Esophagus (tissue), 2 donors: ENCODE data around the gene SRSF8. TPM values are rescaled to one million over a fixed set of nuclear protein-coding genes. Genes with fewer than 3 reads are reported as not detected.

Source experiments
- H3K27ac ChIP-seq, 2 donors: one replicate each; pipeline ENCODE4 v1.5.1; 2013; ENCODE audit warnings: low read depth in 2 of 2, mild to moderate bottlenecking in 2 of 2, inconsistent platforms in 1 of 2, low read length in 1 of 2, moderate library complexity in 1 of 2
- H3K27me3 ChIP-seq, 2 donors: one replicate each; pipeline ENCODE4 v1.6.1; 2013; ENCODE audit warnings: low read length in 2 of 2, control low read depth in 1 of 2, mild to moderate bottlenecking in 1 of 2; ENCODE audit not compliant: insufficient read depth in 2 of 2, control insufficient read depth in 1 of 2
- H3K36me3 ChIP-seq, 2 donors: one replicate each; pipeline ENCODE4 v1.6.1; 2013; ENCODE audit warnings: low read length in 1 of 2; ENCODE audit not compliant: control insufficient read depth in 2 of 2, insufficient read depth in 2 of 2
- H3K4me1 ChIP-seq, 2 donors: one replicate each; pipeline ENCODE4 v1.6.1; 2013; ENCODE audit warnings: low read length in 1 of 2; ENCODE audit not compliant: control insufficient read depth in 2 of 2, insufficient read depth in 2 of 2
- H3K4me3 ChIP-seq, 2 donors: one replicate each; pipeline ENCODE4 v1.5.1; 2013; ENCODE audit warnings: low read length in 2 of 2, mild to moderate bottlenecking in 2 of 2, low read depth in 1 of 2, moderate library complexity in 1 of 2
- H3K9me3 ChIP-seq, 2 donors: one replicate each; pipeline ENCODE4 v1.6.1; 2013; ENCODE audit warnings: mild to moderate bottlenecking in 2 of 2, low read depth in 1 of 2, low read length in 1 of 2, moderate library complexity in 1 of 2; ENCODE audit not compliant: control insufficient read depth in 2 of 2, insufficient read depth in 1 of 2
- WGBS, 2 donors: extraction: QIAGEN DNeasy Blood & Tissue Kit; methylation state at CpG; one replicate each; pipeline ENCODE4 v1.1.7; 2013; 5-methylcytosine and 5-hydroxymethylcytosine counted together
- polyA plus RNA-seq, 2 donors: library from polyadenylated mRNA; stranded (reverse); fragments of 200-250 nt; gene quantifications; one replicate each; pipeline ENCODE4 v1.2.3, GENCODE V29; 2013
- donor health status: healthy with polysubstance abuse.
- donor health status: Bipolar disorder and iron deficiency.

The SRSF8 gene
- polyA plus RNA-seq, 2 donors, result 29.1 to 35.3 TPM

GRCh38 chr11:95119361-95120060 lies 52.8 kb downstream of the SRSF8 start:
- WGBS, 2 donors, result 55 to 62% methylated on average over 2 of the region's 2 CpGs
- peak overlapping the region; percentile 69 to 89 for H3K27ac ChIP-seq

More at GRCh38 chr11:95119361-95120060, 52.8 kb downstream of the SRSF8 start:
- Histone ChIP-seq H3K4me3 (no peak overlapping the region), H3K27me3 (no peaks in the 10 kb centered on the region), H3K36me3 (no peaks in the 10 kb centered on the region), H3K9me3 (no peaks in the 10 kb centered on the region), H3K4me1 (peaks cover 4 to 16% of the 10 kb centered on the region in 2 donors)

Other genes starting within 250 kb of the SRSF8 start
- gene CWC15, start 93.4 kb upstream of the SRSF8 start, polyA plus RNA-seq, result 10 to 100 TPM; 44.8 to 89.7 TPM
- under 1 TPM; 0.14 to 0.31 TPM for gene KDM4D, start 93.2 kb upstream of the SRSF8 start, polyA plus RNA-seq
- gene KDM4E, start 41.7 kb upstream of the SRSF8 start, polyA plus RNA-seq, result not detected
- gene KDM4F, start 17.5 kb upstream of the SRSF8 start, polyA plus RNA-seq, result not detected
- 10 to 100 TPM in 1 of 2 donors, 1 to 10 TPM in 1; 7.4 to 17.1 TPM for gene ENDOD1, start 22.9 kb downstream of the SRSF8 start, polyA plus RNA-seq
- 1 to 10 TPM; 3.7 TPM for gene SESN3, start 164.3 kb downstream of the SRSF8 start, polyA plus RNA-seq